ENCODE results near the gene SETD4.

Gene SETD4, protein sequence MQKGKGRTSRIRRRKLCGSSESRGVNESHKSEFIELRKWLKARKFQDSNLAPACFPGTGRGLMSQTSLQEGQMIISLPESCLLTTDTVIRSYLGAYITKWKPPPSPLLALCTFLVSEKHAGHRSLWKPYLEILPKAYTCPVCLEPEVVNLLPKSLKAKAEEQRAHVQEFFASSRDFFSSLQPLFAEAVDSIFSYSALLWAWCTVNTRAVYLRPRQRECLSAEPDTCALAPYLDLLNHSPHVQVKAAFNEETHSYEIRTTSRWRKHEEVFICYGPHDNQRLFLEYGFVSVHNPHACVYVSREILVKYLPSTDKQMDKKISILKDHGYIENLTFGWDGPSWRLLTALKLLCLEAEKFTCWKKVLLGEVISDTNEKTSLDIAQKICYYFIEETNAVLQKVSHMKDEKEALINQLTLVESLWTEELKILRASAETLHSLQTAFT

GRCh38 chr21:36060159-36060921 lies at the start of gene SETD4:
Gene SETD4 (minus strand): TSS chr21:36060526. CDS start chr21:36058888, 1,638 bp downstream.
- peaks cover 3% of the 10 kb centered on the region; the same call in 1 of the 2 replicates for H3F3A ChIP-seq (ENCODE audit: control insufficient read depth, insufficient read depth)
- H3K4me2 ChIP-seq (ENCODE audit: low read length): peak within 1 kb of the TSS; percentile 75
- H3K36me3 ChIP-seq (ENCODE audit: control insufficient read depth, low read length): peaks cover 36% of the 10 kb centered on the region
- peaks cover 23% of the 10 kb centered on the region for H3K79me2 ChIP-seq (ENCODE audit: control insufficient read depth, low read length)
- TF ChIP-seq CTCF (IDR thresholded peaks at IDR 0.05; ENCODE audit: low read depth, low read length, poor library complexity, severe bottlenecking): no peak
- no peak for TF ChIP-seq EZH2phosphoT487 (IDR thresholded peaks at IDR 0.05; ENCODE audit: borderline replicate concordance, low read length)
- no peaks in the 10 kb centered on the region for H4K20me1 ChIP-seq (ENCODE audit: control insufficient read depth, insufficient read depth, low read depth, low read length)
- no peaks in the 10 kb centered on the region for H3K27me3 ChIP-seq (ENCODE audit: control insufficient read depth, low read length)
- no peaks in the 10 kb centered on the region for H3K9me2 ChIP-seq (replicated peaks; ENCODE audit: control insufficient read depth, low read length)
- H3K27ac ChIP-seq (ENCODE audit: low read depth, low read length): peak within 1 kb of the TSS; percentile 78
- peaks cover 20% of the 10 kb centered on the region for H3K4me1 ChIP-seq (ENCODE audit: control insufficient read depth, low read length)
- no peaks in the 10 kb centered on the region for H3K9me3 ChIP-seq (ENCODE audit: control insufficient read depth, insufficient read depth, low read length)
- peak within 1 kb of the TSS; percentile 93 for H3K4me3 ChIP-seq (ENCODE audit: low read length)

GRCh38 chr21:36109868-36110267 lies 49.5 kb upstream of the SETD4 start:
- TF ChIP-seq CTCF (IDR thresholded peaks at IDR 0.05; ENCODE audit: low read depth, low read length, poor library complexity, severe bottlenecking) (no peak), EZH2phosphoT487 (IDR thresholded peaks at IDR 0.05; ENCODE audit: borderline replicate concordance, low read length) (no peak)
- no peaks in the 10 kb centered on the region for H4K20me1 ChIP-seq (ENCODE audit: control insufficient read depth, insufficient read depth, low read depth, low read length)
- no peaks in the 10 kb centered on the region for H3F3A ChIP-seq (ENCODE audit: control insufficient read depth, insufficient read depth)
- no peak overlapping the region for H3K27ac ChIP-seq (ENCODE audit: low read depth, low read length)
- H3K9me3 ChIP-seq (ENCODE audit: control insufficient read depth, insufficient read depth, low read length): no peaks in the 10 kb centered on the region
- H3K4me1 ChIP-seq (ENCODE audit: control insufficient read depth, low read length): peaks cover 11% of the 10 kb centered on the region
- H3K79me2 ChIP-seq (ENCODE audit: control insufficient read depth, low read length): no peaks in the 10 kb centered on the region
- no peak overlapping the region for H3K4me3 ChIP-seq (ENCODE audit: low read length)
- H3K27me3 ChIP-seq (ENCODE audit: control insufficient read depth, low read length): peaks cover 26% of the 10 kb centered on the region
- no peaks in the 10 kb centered on the region for H3K36me3 ChIP-seq (ENCODE audit: control insufficient read depth, low read length)
- H3K4me2 ChIP-seq (ENCODE audit: low read length): no peak overlapping the region
- H3K9me2 ChIP-seq (replicated peaks; ENCODE audit: control insufficient read depth, low read length): no peaks in the 10 kb centered on the region

DNA sequence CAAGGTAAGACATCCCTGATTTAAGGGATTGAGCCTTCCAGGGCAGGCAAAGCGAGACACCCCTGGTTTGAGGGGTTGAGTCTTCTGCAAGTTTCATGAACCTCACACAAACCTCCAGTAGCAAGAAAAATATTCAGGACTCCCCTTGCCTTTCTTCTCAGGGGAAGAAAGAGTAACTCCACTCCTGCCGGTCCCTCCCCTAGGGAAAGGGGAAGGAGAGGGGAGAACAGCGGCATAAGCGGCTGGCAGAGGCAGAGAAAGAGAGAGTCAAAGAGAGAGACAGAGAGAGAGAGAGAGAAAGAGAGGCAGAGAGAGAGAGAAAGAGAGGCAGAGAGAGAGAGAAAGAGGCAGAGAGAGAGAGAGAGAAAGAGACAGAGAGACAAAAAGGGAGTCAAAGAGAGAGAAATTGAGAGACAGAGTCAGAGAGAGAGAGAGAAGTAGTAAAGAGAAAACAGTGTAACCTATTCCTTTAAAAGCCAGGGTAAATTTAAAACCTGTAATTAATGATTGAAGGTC lies 45.1 kb upstream of the SETD4 start:
- Histone ChIP-seq H4K20me1 (ENCODE audit: control insufficient read depth, insufficient read depth, low read depth, low read length) (no peaks in the 10 kb centered on the region), H3K4me2 (ENCODE audit: low read length) (no peak overlapping the region), H3F3A (ENCODE audit: control insufficient read depth, insufficient read depth) (no peaks in the 10 kb centered on the region), H3K27ac (ENCODE audit: low read depth, low read length) (no peak overlapping the region), H3K4me3 (ENCODE audit: low read length) (no peak overlapping the region), H3K9me3 (ENCODE audit: control insufficient read depth, insufficient read depth, low read length) (no peaks in the 10 kb centered on the region), H3K4me1 (ENCODE audit: control insufficient read depth, low read length) (no peaks in the 10 kb centered on the region), H3K36me3 (ENCODE audit: control insufficient read depth, low read length) (no peaks in the 10 kb centered on the region), H3K9me2 (replicated peaks; ENCODE audit: control insufficient read depth, low read length) (no peaks in the 10 kb centered on the region), H3K27me3 (ENCODE audit: control insufficient read depth, low read length) (peaks cover 20% of the 10 kb centered on the region; the same call in 1 of the 2 replicates), H3K79me2 (ENCODE audit: control insufficient read depth, low read length) (no peaks in the 10 kb centered on the region)
- TF ChIP-seq CTCF (IDR thresholded peaks at IDR 0.05; ENCODE audit: low read depth, low read length, poor library complexity, severe bottlenecking) (no peak), EZH2phosphoT487 (IDR thresholded peaks at IDR 0.05; ENCODE audit: borderline replicate concordance, low read length) (no peak)
